ENCODE results near the gene PPP1R15B. TPM values are rescaled to one million over a fixed set of nuclear protein-coding genes. Genes with fewer than 3 reads are reported as not detected.

Gene PPP1R15B
- total RNA-seq, 1 experiment from 2014 or later = 45.9 TPM

DNA sequence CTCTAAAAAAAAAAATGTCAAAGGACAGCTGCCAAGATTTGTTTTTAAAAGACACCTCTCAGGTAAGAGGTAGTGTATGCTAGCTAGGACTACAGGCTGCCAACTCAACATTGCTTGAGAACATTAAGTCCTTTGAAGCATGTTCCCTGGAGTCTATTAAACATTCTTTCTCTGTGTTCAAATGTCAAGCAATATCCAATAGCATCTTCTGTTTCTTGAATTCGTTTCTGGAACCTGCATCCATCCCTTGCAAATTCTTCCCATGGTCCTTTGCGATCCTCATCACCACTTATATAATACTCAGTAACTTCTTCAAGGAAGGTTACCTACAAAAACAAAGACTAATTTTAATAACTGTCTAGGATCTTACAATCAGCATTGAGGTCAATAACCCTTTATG is 5.6 kb downstream of the PPP1R15B start:
- no peak overlapping the region for H3T11ph ChIP-seq (ENCODE audit: low read length)
- H3K27me3 ChIP-seq (ENCODE audit: insufficient read depth, low read length) = no peaks in the 10 kb centered on the region
- no peak overlapping the region for H3K56ac ChIP-seq (ENCODE audit: insufficient read length, low read depth, low read length)
- H3K79me2 ChIP-seq (ENCODE audit: insufficient read depth, low read length) = peaks cover 44% of the 10 kb centered on the region
- no peak overlapping the region for H3K23ac ChIP-seq (ENCODE audit: insufficient read length, low read depth, low read length)
- Mint-ChIP-seq H3K27ac (no peak overlapping the region), H3K36me3 (ENCODE audit: insufficient read depth in 1 of 3, low read depth in 3 of 3) (peaks cover 33 to 68% (median 61%) of the 10 kb centered on the region in 3 experiments), H3K4me3 (peak overlapping the region; percentile 17 to 38; a peak in 3 of 5 replicates), H3K9me3 (no peaks in the 10 kb centered on the region), H3K4me1 (peaks cover 7 to 15% of the 10 kb centered on the region in 2 experiments), H3K27me3 (ENCODE audit: low read depth) (no peaks in the 10 kb centered on the region)
- H3K79me1 ChIP-seq (ENCODE audit: insufficient read depth, low read depth, low read length, poor library complexity, severe bottlenecking) = peaks cover 3% of the 10 kb centered on the region
- H2BK20ac ChIP-seq (ENCODE audit: low read depth, low read length, poor library complexity, severe bottlenecking) = no peak overlapping the region
- no peak overlapping the region for H3K4ac ChIP-seq (ENCODE audit: low read depth, low read length)
- no peak overlapping the region for H2AFZ ChIP-seq (ENCODE audit: low read length)
- H4K91ac ChIP-seq (ENCODE audit: insufficient read length, low read depth, low read length) = no peak overlapping the region
- no peak overlapping the region for H3K14ac ChIP-seq (ENCODE audit: insufficient read depth, low read length)
- H3K9ac ChIP-seq (ENCODE audit: extremely low read depth, insufficient read length, low read length) = no peak overlapping the region
- peaks cover 21% of the 10 kb centered on the region for H3K23me2 ChIP-seq (ENCODE audit: insufficient read length, low read depth, low read length, poor library complexity, severe bottlenecking)
- H3K27ac ChIP-seq (ENCODE audit: insufficient read length, low read depth, low read length) = no peak overlapping the region
- H2BK12ac ChIP-seq (ENCODE audit: insufficient read length, low read depth, low read length) = no peak overlapping the region
- no CpG with 5 or more reads among the region's 2 CpGs for WGBS (ENCODE audit: extremely low coverage, insufficient read length, low lambda C conversion rate)
- DNase-seq = no peak
- H3K18ac ChIP-seq (ENCODE audit: insufficient read length, low read depth, low read length) = no peak overlapping the region
- no peak overlapping the region for H2AK5ac ChIP-seq (ENCODE audit: insufficient read length, low read length)
- H4K8ac ChIP-seq (replicated peaks; ENCODE audit: insufficient read length, low read depth, low read length) = no peak overlapping the region
- H3K4me2 ChIP-seq (ENCODE audit: insufficient read depth, insufficient read length, low read length) = peak overlapping the region; percentile 40
- H4K5ac ChIP-seq (ENCODE audit: insufficient read length, low read depth, low read length) = no peak overlapping the region
- no peak overlapping the region for H2BK5ac ChIP-seq (ENCODE audit: insufficient read length, low read length)
- H3K4me1 ChIP-seq (ENCODE audit: insufficient read depth, low read length) = peaks cover 6% of the 10 kb centered on the region; the same call in 1 of the 2 replicates
- TF ChIP-seq CTCF (conservative IDR thresholded peaks at IDR 0.05) = no peak
- no peaks in the 10 kb centered on the region for H3K9me3 ChIP-seq (ENCODE audit: control insufficient read depth, low read depth, low read length)
- no peak overlapping the region for H2BK15ac ChIP-seq (ENCODE audit: low read depth, low read length)
- peaks cover 2% of the 10 kb centered on the region for H4K20me1 ChIP-seq (ENCODE audit: control insufficient read depth, insufficient read depth, insufficient read length)
- H2BK120ac ChIP-seq (ENCODE audit: low read depth, low read length, poor library complexity, severe bottlenecking) = no peak overlapping the region
